Measurements from ENCODE around the gene VWA7.
"Not testable (repeated sequence)": the region's sequence is repeated elsewhere in the genome, so short reads cannot be mapped to it uniquely, and the experiment has no call there.

The VWA7 gene

DNA sequence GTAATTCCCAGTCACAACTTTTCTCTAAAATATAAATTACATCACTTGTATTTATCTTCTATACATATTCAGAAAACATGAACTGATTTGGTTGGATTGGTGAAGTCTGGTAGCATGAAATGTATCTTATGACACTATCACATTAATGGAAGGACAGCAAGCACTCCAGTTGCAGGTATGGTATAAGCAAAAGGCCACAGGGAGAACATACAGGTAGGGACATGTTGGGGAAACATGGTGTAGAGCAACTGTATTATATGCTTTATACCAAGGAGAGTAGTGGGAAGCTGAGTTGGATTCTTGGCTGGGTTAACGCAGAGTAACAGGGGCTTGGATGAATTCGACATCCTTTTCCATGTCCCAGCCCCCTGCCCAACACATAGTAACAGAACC lies 19.9 kb upstream of the VWA7 start:
- Histone ChIP-seq H3K27me3 (ENCODE audit: insufficient read depth, low read length) (no peaks in the 10 kb centered on the region), H3K4me3 (ENCODE audit: low read length) (no peak overlapping the region), H3K27ac (ENCODE audit: low read depth, low read length) (no peak overlapping the region), H3K4me1 (ENCODE audit: insufficient read depth, low read length) (0 out of 2 replicates have a peak, but pooled peaks cover 5% of the 10 kb centered on the region), H3K9me3 (ENCODE audit: insufficient read depth, low read depth, low read length) (no peaks in the 10 kb centered on the region), H3K36me3 (ENCODE audit: insufficient read depth, low read length) (peaks cover 49% of the 10 kb centered on the region), H3K9ac (ENCODE audit: low read depth, low read length) (no peak overlapping the region)
- WGBS: 98% methylated on average over 2 of the region's 2 CpGs

GRCh38 chr6:31795616-31796298 lies 18.6 kb upstream of the VWA7 start, which contains the start of gene VARS1:
VARS1 (minus strand) TSS chr6:31795752; CDS start chr6:31795217, 535 bp downstream.
- Histone ChIP-seq H3K9ac (ENCODE audit: low read depth, low read length) (peak within 1 kb of the TSS; percentile 98), H3K4me1 (ENCODE audit: insufficient read depth, low read length) (0 out of 2 replicates have a peak, but pooled peaks cover 5% of the 10 kb centered on the region), H3K27me3 (ENCODE audit: insufficient read depth, low read length) (no peaks in the 10 kb centered on the region), H3K4me3 (ENCODE audit: low read length) (peak within 1 kb of the TSS; percentile 96), H3K36me3 (ENCODE audit: insufficient read depth, low read length) (peaks cover 49% of the 10 kb centered on the region), H3K9me3 (ENCODE audit: insufficient read depth, low read depth, low read length) (no peaks in the 10 kb centered on the region), H3K27ac (ENCODE audit: low read depth, low read length) (peak within 1 kb of the TSS; percentile 94)
- 2% methylated on average over 75 of the region's 75 CpGs for WGBS

- peak overlapping the region; percentile 98 for H3K9ac ChIP-seq (ENCODE audit: low read depth, low read length)
- no peaks in the 10 kb centered on the region for H3K27me3 ChIP-seq (ENCODE audit: insufficient read depth, low read length)
- H3K36me3 ChIP-seq (ENCODE audit: insufficient read depth, low read length): peaks cover 55% of the 10 kb centered on the region
- no peaks in the 10 kb centered on the region for H3K9me3 ChIP-seq (ENCODE audit: insufficient read depth, low read depth, low read length)
- WGBS: 1% methylated on average over 39 of the region's 44 CpGs
- 0 out of 2 replicates have a peak, but pooled peaks cover 5% of the 10 kb centered on the region for H3K4me1 ChIP-seq (ENCODE audit: insufficient read depth, low read length)
- H3K4me3 ChIP-seq (ENCODE audit: low read length): peak overlapping the region; percentile 96
- peak overlapping the region; percentile 94 for H3K27ac ChIP-seq (ENCODE audit: low read depth, low read length)
These were observed 17.9 kb upstream of the VWA7 start for GRCh38 chr6:31794866-31795615.

- 0 out of 2 replicates have a peak, but pooled peaks cover 5% of the 10 kb centered on the region for H3K4me1 ChIP-seq (ENCODE audit: insufficient read depth, low read length)
- H3K27me3 ChIP-seq (ENCODE audit: insufficient read depth, low read length): no peaks in the 10 kb centered on the region
- peak overlapping the region; percentile 98 for H3K9ac ChIP-seq (ENCODE audit: low read depth, low read length)
- WGBS: 13% methylated on average over 7 of the region's 7 CpGs
- peak overlapping the region; percentile 94; the same call in 1 of the 2 replicates for H3K27ac ChIP-seq (ENCODE audit: low read depth, low read length)
- H3K4me3 ChIP-seq (ENCODE audit: low read length): peak overlapping the region; percentile 96
- peaks cover 58% of the 10 kb centered on the region for H3K36me3 ChIP-seq (ENCODE audit: insufficient read depth, low read length)
- H3K9me3 ChIP-seq (ENCODE audit: insufficient read depth, low read depth, low read length): no peaks in the 10 kb centered on the region
These were observed 17.3 kb upstream of the VWA7 start for GRCh38 chr6:31794294-31794865.

DNA sequence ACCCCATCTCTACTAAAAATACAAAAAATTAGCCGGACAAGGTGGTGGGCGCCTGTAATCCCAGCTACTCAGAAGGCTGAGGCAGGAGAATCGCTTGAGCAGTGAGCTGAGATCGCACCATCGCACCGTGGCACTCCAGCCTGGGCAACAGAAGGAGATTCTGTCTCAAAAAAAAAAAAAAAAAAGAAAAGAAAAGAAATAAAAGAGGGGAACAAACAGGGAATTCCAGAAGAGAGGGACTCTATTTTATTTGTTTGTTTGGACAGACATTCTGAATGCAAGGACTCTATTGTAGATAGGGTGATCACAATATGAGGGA lies 16.8 kb upstream of the VWA7 start:
- H3K9me3 ChIP-seq (ENCODE audit: insufficient read depth, low read depth, low read length); H3K27me3 ChIP-seq (ENCODE audit: insufficient read depth, low read length); H3K27ac ChIP-seq (ENCODE audit: low read depth, low read length); H3K4me1 ChIP-seq (ENCODE audit: insufficient read depth, low read length): not testable (repeated sequence)
- H3K9ac ChIP-seq (ENCODE audit: low read depth, low read length): peak overlapping the region; percentile 98; the same call in 1 of the 2 replicates
- 93% methylated on average over 6 of the region's 6 CpGs for WGBS
- peaks cover 60% of the 10 kb centered on the region for H3K36me3 ChIP-seq (ENCODE audit: insufficient read depth, low read length)
- H3K4me3 ChIP-seq (ENCODE audit: low read length): peak overlapping the region; percentile 96

- WGBS: 96% methylated on average over 12 of the region's 12 CpGs
- no peaks in the 10 kb centered on the region for H3K27me3 ChIP-seq (ENCODE audit: insufficient read depth, low read length)
- H3K36me3 ChIP-seq (ENCODE audit: insufficient read depth, low read length): peaks cover 54% of the 10 kb centered on the region
- H3K4me3 ChIP-seq (ENCODE audit: low read length): no peak overlapping the region
- H3K27ac ChIP-seq (ENCODE audit: low read depth, low read length): no peak overlapping the region
- no peaks in the 10 kb centered on the region for H3K9me3 ChIP-seq (ENCODE audit: insufficient read depth, low read depth, low read length)
- H3K9ac ChIP-seq (ENCODE audit: low read depth, low read length): no peak overlapping the region
- 0 out of 2 replicates have a peak, but pooled peaks cover 5% of the 10 kb centered on the region for H3K4me1 ChIP-seq (ENCODE audit: insufficient read depth, low read length)
These were observed 15.6 kb upstream of the VWA7 start for GRCh38 chr6:31792761-31793171.

GRCh38 chr6:31792090-31792374 lies 14.9 kb upstream of the VWA7 start:
- H3K27ac ChIP-seq (ENCODE audit: low read depth, low read length): no peak overlapping the region
- 0 out of 2 replicates have a peak, but pooled peaks cover 5% of the 10 kb centered on the region for H3K4me1 ChIP-seq (ENCODE audit: insufficient read depth, low read length)
- no peaks in the 10 kb centered on the region for H3K9me3 ChIP-seq (ENCODE audit: insufficient read depth, low read depth, low read length)
- H3K9ac ChIP-seq (ENCODE audit: low read depth, low read length): no peak overlapping the region
- no peaks in the 10 kb centered on the region for H3K27me3 ChIP-seq (ENCODE audit: insufficient read depth, low read length)
- peaks cover 53% of the 10 kb centered on the region for H3K36me3 ChIP-seq (ENCODE audit: insufficient read depth, low read length)
- 100% methylated on average over 2 of the region's 3 CpGs for WGBS
- no peak overlapping the region for H3K4me3 ChIP-seq (ENCODE audit: low read length)

- H3K36me3 ChIP-seq (ENCODE audit: insufficient read depth, low read length): peaks cover 53% of the 10 kb centered on the region
- 0 out of 2 replicates have a peak, but pooled peaks cover 5% of the 10 kb centered on the region for H3K4me1 ChIP-seq (ENCODE audit: insufficient read depth, low read length)
- H3K9ac ChIP-seq (ENCODE audit: low read depth, low read length): no peak overlapping the region
- no peaks in the 10 kb centered on the region for H3K9me3 ChIP-seq (ENCODE audit: insufficient read depth, low read depth, low read length)
- no peaks in the 10 kb centered on the region for H3K27me3 ChIP-seq (ENCODE audit: insufficient read depth, low read length)
- no peak overlapping the region for H3K4me3 ChIP-seq (ENCODE audit: low read length)
- 82% methylated on average over 12 of the region's 12 CpGs for WGBS
- no peak overlapping the region for H3K27ac ChIP-seq (ENCODE audit: low read depth, low read length)
These were observed 14.4 kb upstream of the VWA7 start for GRCh38 chr6:31791324-31792089.

GRCh38 chr6:31785475-31785874 lies 8.3 kb upstream of the VWA7 start:
- Histone ChIP-seq H3K27ac (ENCODE audit: low read depth, low read length) (no peak overlapping the region), H3K9ac (ENCODE audit: low read depth, low read length) (no peak overlapping the region), H3K9me3 (ENCODE audit: insufficient read depth, low read depth, low read length) (no peaks in the 10 kb centered on the region), H3K27me3 (ENCODE audit: insufficient read depth, low read length) (no peaks in the 10 kb centered on the region), H3K36me3 (ENCODE audit: insufficient read depth, low read length) (peaks cover 82% of the 10 kb centered on the region), H3K4me3 (ENCODE audit: low read length) (no peak overlapping the region), H3K4me1 (ENCODE audit: insufficient read depth, low read length) (no peaks in the 10 kb centered on the region)
- 96% methylated on average over 11 of the region's 11 CpGs for WGBS

DNA sequence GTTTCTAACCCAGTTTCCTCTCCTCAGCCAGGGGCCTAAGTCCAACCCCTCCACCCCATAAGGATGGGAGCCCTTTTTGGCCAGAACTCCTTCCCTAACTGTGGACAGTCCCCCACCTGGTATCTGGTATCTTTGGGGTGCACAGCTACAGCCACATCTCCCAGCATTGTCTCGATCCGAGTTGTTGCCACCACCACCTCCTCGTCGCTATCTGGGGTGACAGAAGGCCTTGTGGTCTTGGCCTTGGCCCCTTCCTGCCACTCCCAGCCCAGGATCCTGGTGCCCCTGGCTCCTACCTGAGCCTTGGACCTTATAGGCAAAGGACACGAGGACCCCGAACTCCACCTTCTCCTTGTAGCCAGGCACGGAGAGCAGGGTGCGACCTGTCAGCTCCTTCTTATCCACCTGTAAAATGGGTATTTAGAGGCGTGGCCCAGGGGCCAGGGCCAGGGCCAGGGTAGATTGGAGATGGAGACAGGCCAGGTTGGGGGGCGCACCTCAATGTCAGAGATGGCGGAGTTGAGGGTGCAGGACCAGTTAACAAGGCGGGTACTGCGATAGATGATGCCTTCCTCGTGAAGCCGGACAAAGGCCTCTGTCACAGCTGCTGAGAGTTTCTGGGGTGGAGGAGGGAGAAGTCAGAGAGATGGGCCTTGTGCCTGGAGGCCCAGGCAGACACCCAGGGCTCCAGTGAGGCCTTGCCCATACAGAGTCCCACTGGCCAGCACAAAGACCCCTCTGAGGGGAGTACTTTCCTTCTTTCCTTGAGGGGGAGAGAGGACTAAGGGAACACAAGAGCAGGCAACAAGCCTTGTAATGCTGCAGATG lies 7.2 kb upstream of the VWA7 start:
- H3K4me1 ChIP-seq (ENCODE audit: insufficient read depth, low read length): no peaks in the 10 kb centered on the region

More for the DNA sequence above, 7.2 kb upstream of the VWA7 start:
- Histone ChIP-seq H3K9me3 (ENCODE audit: insufficient read depth, low read depth, low read length) (no peaks in the 10 kb centered on the region), H3K36me3 (ENCODE audit: insufficient read depth, low read length) (peaks cover 86% of the 10 kb centered on the region), H3K4me3 (ENCODE audit: low read length) (no peak overlapping the region), H3K27me3 (ENCODE audit: insufficient read depth, low read length) (no peaks in the 10 kb centered on the region), H3K27ac (ENCODE audit: low read depth, low read length) (no peak overlapping the region), H3K9ac (ENCODE audit: low read depth, low read length) (no peak overlapping the region)
- 95% methylated on average over 15 of the region's 15 CpGs for WGBS

Data from HUES64 (cell line).